Central memory CD8-positive, alpha-beta T cell (primary cell): Measurements from ENCODE around the gene RUBCN.
"Not testable (repeated sequence)": the region's sequence is repeated elsewhere in the genome, so short reads cannot be mapped to it uniquely, and the experiment has no call there.

Experiments
- ATAC-seq: fragments of 150-1000 bp; cut with Tn5 transposase; replicated peaks from 2 replicates; pipeline ENCODE4 v1.10.0; 2022; ENCODE audit warnings: mild to moderate bottlenecking, moderate FRiP score, moderate number of reproducible peaks; ENCODE audit not compliant: poor library complexity, severe bottlenecking; ENCODE audit errors: extremely low read depth
- DNase-seq, 2 donors: peaks; one replicate each; pipeline ENCODE4 v3.0.0; 2021; ENCODE audit warnings: low spot score in 2 of 2
- H3K27ac Mint-ChIP-seq: one replicate; pipeline ENCODE4 v1.8.0; 2022; ENCODE audit warnings: low read depth, mild to moderate bottlenecking, moderate library complexity, mixed read lengths
- H3K27me3 Mint-ChIP-seq: one replicate; pipeline ENCODE4 v1.8.0; 2022; ENCODE audit warnings: mixed read lengths
- H3K36me3 Mint-ChIP-seq: one replicate; pipeline ENCODE4 v1.8.0; 2022; ENCODE audit warnings: mild to moderate bottlenecking, moderate library complexity, mixed read lengths; ENCODE audit not compliant: insufficient read depth
- H3K4me1 Mint-ChIP-seq: one replicate; pipeline ENCODE4 v1.8.0; 2022; ENCODE audit warnings: mixed read lengths
- H3K4me3 Mint-ChIP-seq: one replicate; pipeline ENCODE4 v1.8.0; 2022; ENCODE audit warnings: mild to moderate bottlenecking, moderate library complexity, mixed read lengths
- H3K9me3 Mint-ChIP-seq: one replicate; pipeline ENCODE4 v1.8.0; 2022; ENCODE audit warnings: mixed read lengths

Gene RUBCN

GRCh38 chr3:197659701-197660100 lies 77.0 kb downstream of the RUBCN start:
- H3K27me3 Mint-ChIP-seq, H3K4me1 Mint-ChIP-seq, H3K27ac Mint-ChIP-seq, ATAC-seq, H3K4me3 Mint-ChIP-seq, H3K36me3 Mint-ChIP-seq, H3K9me3 Mint-ChIP-seq, DNase-seq: not testable (repeated sequence)

GRCh38 chr3:197659144-197659543 lies 77.6 kb downstream of the RUBCN start:
- not testable (repeated sequence) for H3K36me3 Mint-ChIP-seq, H3K4me3 Mint-ChIP-seq, DNase-seq, H3K9me3 Mint-ChIP-seq, H3K27ac Mint-ChIP-seq, ATAC-seq, H3K4me1 Mint-ChIP-seq, H3K27me3 Mint-ChIP-seq

- not testable (repeated sequence) for H3K27ac Mint-ChIP-seq
Observed at GRCh38 chr3:197658706-197659105, 78.0 kb downstream of the RUBCN start.

GRCh38 chr3:197657541-197658292 lies 79.0 kb downstream of the RUBCN start:
- not testable (repeated sequence) for H3K4me3 Mint-ChIP-seq, H3K4me1 Mint-ChIP-seq, H3K27ac Mint-ChIP-seq, H3K27me3 Mint-ChIP-seq, H3K9me3 Mint-ChIP-seq, H3K36me3 Mint-ChIP-seq, DNase-seq, ATAC-seq

More at GRCh38 chr3:197658706-197659105, 78.0 kb downstream of the RUBCN start:
- not testable (repeated sequence) for DNase-seq, H3K36me3 Mint-ChIP-seq, ATAC-seq, H3K9me3 Mint-ChIP-seq, H3K4me1 Mint-ChIP-seq, H3K4me3 Mint-ChIP-seq, H3K27me3 Mint-ChIP-seq

GRCh38 chr3:197656960-197657359 lies 79.7 kb downstream of the RUBCN start:
- not testable (repeated sequence) for H3K4me1 Mint-ChIP-seq, H3K27ac Mint-ChIP-seq, ATAC-seq, DNase-seq, H3K4me3 Mint-ChIP-seq, H3K27me3 Mint-ChIP-seq, H3K9me3 Mint-ChIP-seq, H3K36me3 Mint-ChIP-seq

- H3K27ac Mint-ChIP-seq, ATAC-seq, H3K4me1 Mint-ChIP-seq: not testable (repeated sequence)
Observed at GRCh38 chr3:197656129-197656528, 80.6 kb downstream of the RUBCN start.

GRCh38 chr3:197654998-197655330 lies 81.7 kb downstream of the RUBCN start:
- DNase-seq, H3K27ac Mint-ChIP-seq, H3K9me3 Mint-ChIP-seq, H3K36me3 Mint-ChIP-seq, H3K27me3 Mint-ChIP-seq, H3K4me1 Mint-ChIP-seq, H3K4me3 Mint-ChIP-seq: not testable (repeated sequence)
- peak; percentile 34 for ATAC-seq

More at GRCh38 chr3:197656129-197656528, 80.6 kb downstream of the RUBCN start:
- H3K36me3 Mint-ChIP-seq, DNase-seq, H3K27me3 Mint-ChIP-seq, H3K9me3 Mint-ChIP-seq: not testable (repeated sequence)
- peak overlapping the region; percentile 58 for H3K4me3 Mint-ChIP-seq

- not testable (repeated sequence) for H3K9me3 Mint-ChIP-seq, H3K27me3 Mint-ChIP-seq, DNase-seq, H3K27ac Mint-ChIP-seq, H3K4me1 Mint-ChIP-seq, H3K36me3 Mint-ChIP-seq, H3K4me3 Mint-ChIP-seq
- peak; percentile 96 for ATAC-seq
Observed at GRCh38 chr3:197654090-197654997, 82.4 kb downstream of the RUBCN start.

GRCh38 chr3:197652860-197653259 lies 83.8 kb downstream of the RUBCN start:
- not testable (repeated sequence) for H3K27ac Mint-ChIP-seq, DNase-seq, H3K4me3 Mint-ChIP-seq, H3K36me3 Mint-ChIP-seq, H3K27me3 Mint-ChIP-seq, H3K9me3 Mint-ChIP-seq, H3K4me1 Mint-ChIP-seq, ATAC-seq

- not testable (repeated sequence) for H3K4me1 Mint-ChIP-seq, H3K36me3 Mint-ChIP-seq, H3K9me3 Mint-ChIP-seq, H3K27ac Mint-ChIP-seq, DNase-seq, ATAC-seq, H3K27me3 Mint-ChIP-seq, H3K4me3 Mint-ChIP-seq
Observed at GRCh38 chr3:197647649-197648048, 89.1 kb downstream of the RUBCN start.

- not testable (repeated sequence) for H3K4me3 Mint-ChIP-seq, H3K36me3 Mint-ChIP-seq, H3K27me3 Mint-ChIP-seq, H3K27ac Mint-ChIP-seq, H3K4me1 Mint-ChIP-seq, H3K9me3 Mint-ChIP-seq, DNase-seq, ATAC-seq
Observed at GRCh38 chr3:197647191-197647590, 89.5 kb downstream of the RUBCN start.

GRCh38 chr3:197646294-197646693 lies 90.4 kb downstream of the RUBCN start:
- DNase-seq, H3K4me1 Mint-ChIP-seq, H3K27ac Mint-ChIP-seq, H3K27me3 Mint-ChIP-seq, H3K9me3 Mint-ChIP-seq, H3K4me3 Mint-ChIP-seq, H3K36me3 Mint-ChIP-seq, ATAC-seq: not testable (repeated sequence)

GRCh38 chr3:197637556-197637955 lies 99.1 kb downstream of the RUBCN start:
- H3K36me3 Mint-ChIP-seq, ATAC-seq, H3K4me3 Mint-ChIP-seq, H3K27ac Mint-ChIP-seq, DNase-seq, H3K9me3 Mint-ChIP-seq, H3K27me3 Mint-ChIP-seq: not testable (repeated sequence)
- H3K4me1 Mint-ChIP-seq: peaks cover 13% of the 10 kb centered on the region
